ENCODE measurements around the gene SOCS7. TPM values are rescaled to one million over a fixed set of nuclear protein-coding genes. Genes with fewer than 3 reads are reported as not detected.

SOCS7 gene
- total and polyA plus RNA-seq, 8 donors, result 5.5 to 24.0 (median 17.5) TPM

DNA sequence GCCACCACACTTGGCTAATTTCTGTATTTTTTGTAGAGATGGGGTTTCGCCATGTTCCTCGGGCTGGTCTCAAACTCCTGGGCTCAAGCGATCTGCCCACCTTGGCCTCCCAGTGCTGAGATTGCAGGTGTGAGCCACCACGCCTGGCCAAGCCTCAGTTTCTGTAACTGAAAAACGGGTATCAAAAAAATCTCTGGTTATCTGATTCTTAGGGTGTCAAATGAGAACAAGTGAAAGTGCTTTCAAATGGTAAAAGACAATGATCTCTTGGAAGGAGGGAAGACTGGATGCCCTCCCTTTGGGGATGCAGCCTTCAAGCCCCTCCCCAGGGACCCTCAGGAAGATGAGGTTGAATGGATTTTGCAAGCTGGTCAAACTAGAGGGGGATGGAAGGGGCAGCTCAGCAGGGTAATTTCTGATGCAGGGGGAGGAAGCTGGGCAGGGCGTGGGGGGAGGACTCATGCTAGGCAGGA lies 98.9 kb downstream of the SOCS7 start:
- DNase-seq (no peak), ATAC-seq (no peak), FAIRE-seq (no peak)
- intact Hi-C loops (cut with DNase I), result no loop called here
- Histone ChIP-seq H3K36me3 (no peaks in the 10 kb centered on the region), H3K4me3 (no peak overlapping the region), H3K4me1 (no peaks in the 10 kb centered on the region), H3K27ac (no peak overlapping the region), H3K27me3 (no peaks in the 10 kb centered on the region), H3K9me3 (no peaks in the 10 kb centered on the region)
- WGBS, 2 donors, result 71 to 76% methylated on average over 6 of the region's 6 CpGs
- TF ChIP-seq, protein P1, sequence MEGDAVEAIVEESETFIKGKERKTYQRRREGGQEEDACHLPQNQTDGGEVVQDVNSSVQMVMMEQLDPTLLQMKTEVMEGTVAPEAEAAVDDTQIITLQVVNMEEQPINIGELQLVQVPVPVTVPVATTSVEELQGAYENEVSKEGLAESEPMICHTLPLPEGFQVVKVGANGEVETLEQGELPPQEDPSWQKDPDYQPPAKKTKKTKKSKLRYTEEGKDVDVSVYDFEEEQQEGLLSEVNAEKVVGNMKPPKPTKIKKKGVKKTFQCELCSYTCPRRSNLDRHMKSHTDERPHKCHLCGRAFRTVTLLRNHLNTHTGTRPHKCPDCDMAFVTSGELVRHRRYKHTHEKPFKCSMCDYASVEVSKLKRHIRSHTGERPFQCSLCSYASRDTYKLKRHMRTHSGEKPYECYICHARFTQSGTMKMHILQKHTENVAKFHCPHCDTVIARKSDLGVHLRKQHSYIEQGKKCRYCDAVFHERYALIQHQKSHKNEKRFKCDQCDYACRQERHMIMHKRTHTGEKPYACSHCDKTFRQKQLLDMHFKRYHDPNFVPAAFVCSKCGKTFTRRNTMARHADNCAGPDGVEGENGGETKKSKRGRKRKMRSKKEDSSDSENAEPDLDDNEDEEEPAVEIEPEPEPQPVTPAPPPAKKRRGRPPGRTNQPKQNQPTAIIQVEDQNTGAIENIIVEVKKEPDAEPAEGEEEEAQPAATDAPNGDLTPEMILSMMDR (IDR thresholded peaks at IDR 0.05), result no peak

DNA sequence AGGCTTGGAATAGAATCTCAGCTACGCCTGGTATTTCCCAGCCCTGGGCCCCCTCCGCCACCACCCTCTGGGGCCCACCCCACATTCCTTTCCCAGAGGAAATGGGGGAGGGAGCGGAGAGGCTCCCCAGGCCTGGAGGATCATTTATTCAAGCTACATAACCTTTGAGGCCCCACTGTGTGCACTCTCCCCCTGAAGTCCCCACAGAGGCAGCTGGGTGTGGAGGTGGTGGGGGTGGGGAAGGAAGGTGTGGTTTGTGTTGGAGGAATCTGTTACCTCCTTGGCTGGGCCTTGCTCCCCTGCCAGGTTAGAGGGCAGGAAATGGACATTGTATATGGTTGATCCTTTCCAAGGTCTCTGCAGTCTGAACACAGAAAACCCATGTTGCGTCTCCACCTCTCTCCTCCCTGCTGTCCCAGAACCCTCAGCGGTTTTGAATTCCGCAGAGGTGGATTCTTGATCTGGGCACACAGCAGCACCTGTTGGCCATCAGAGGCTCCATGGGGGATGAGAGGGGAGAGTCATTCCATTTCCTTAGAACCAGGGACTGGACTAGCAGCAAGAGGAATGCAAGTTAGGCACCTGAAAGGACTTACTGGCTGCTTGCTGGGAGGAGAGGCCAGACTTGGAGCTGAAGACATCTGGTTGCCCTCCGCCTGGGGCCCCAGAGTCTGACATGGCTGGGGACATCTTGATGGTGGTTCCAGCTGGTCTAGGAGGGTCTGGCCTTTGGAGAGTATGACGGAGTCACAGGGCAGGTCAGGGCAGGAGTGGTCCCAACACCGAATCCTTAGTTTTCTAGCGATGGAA lies 99.6 kb downstream of the SOCS7 start:
- DNase-seq (no peak), FAIRE-seq (no peak), ATAC-seq (no peak)
- no peaks in the 10 kb centered on the region for H3K9me3 ChIP-seq
- TF ChIP-seq, protein P1 (IDR thresholded peaks at IDR 0.05), result no peak
- H3K27me3 ChIP-seq, result no peaks in the 10 kb centered on the region
- 68 to 70% methylated on average over 10 of the region's 10 CpGs for WGBS, 2 donors
- peak overlapping the region in 1 of 4 donors; percentile 28 for H3K27ac ChIP-seq
- intact Hi-C loops (cut with DNase I), result no loop called here
- no peaks in the 10 kb centered on the region for H3K4me1 ChIP-seq
- no peaks in the 10 kb centered on the region for H3K36me3 ChIP-seq
- no peak overlapping the region for H3K4me3 ChIP-seq

DNA sequence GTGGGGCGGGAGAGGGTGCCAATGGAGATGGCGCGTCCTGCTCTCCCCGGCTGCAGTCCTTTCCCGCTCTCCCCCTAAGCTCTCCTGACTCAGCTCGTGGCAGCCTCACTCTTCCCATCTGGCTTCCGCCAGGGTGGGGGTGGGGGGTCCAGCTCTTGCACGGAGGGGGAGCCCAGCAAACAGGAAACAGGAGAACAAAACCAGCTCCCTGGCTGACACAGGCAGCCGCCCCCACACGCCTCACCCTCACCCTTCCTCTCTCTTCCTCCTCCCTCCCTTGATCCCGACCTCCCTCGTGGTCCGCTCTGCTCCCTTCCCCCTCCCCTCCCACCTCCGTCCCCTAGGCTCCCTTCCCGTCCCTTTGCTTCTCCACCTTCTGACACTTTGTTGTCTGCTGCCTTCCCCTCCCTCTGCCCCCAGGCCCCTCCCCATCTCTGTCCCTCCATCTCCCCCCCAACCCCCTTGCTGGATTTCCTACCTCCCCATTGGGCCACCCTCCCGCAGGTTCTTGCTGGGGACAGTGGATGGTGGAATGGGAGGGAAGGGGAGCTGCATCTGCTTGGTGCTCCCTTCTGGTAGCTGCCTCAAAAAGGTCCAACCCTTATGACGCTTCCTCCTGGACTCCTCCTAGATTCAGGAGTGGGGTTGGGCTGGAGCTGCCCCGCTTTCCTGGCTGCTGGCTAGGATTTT lies 100.3 kb downstream of the SOCS7 start:
- no peaks in the 10 kb centered on the region for H3K9me3 ChIP-seq
- intact Hi-C loops (cut with DNase I), result no loop called here
- 44 to 46% methylated on average over 18 of the region's 18 CpGs for WGBS, 2 donors
- FAIRE-seq (no peak), ATAC-seq (peak in 2 of 4 donors; percentile 17 to 37), DNase-seq (no peak)
- H3K36me3 ChIP-seq, result no peaks in the 10 kb centered on the region
- H3K4me3 ChIP-seq, result no peak overlapping the region
- no peaks in the 10 kb centered on the region for H3K4me1 ChIP-seq
- no peaks in the 10 kb centered on the region for H3K27me3 ChIP-seq
- TF ChIP-seq, protein P1 (IDR thresholded peaks at IDR 0.05), result no peak
- H3K27ac ChIP-seq, result peak overlapping the region in 1 of 4 donors; percentile 28

DNA sequence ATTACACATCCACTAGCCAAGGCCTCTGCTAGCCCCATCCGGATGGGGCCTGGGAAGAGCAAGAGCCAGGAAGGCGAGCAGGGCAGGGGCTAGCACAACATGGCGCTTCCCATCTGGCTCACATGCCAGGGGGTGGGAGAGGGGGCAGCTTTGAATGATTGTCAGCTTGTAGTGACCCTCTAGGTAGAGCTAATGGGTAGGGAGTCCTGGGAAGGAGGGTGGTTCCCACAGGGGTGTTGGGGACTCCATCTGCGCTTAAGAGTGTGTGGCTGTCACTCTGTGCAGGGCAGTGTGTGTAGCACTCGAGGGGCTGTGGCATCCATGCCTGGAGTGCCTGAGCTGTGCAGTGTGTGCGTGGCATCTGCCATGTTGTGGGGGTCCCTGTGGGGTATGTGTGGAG lies 101.1 kb downstream of the SOCS7 start:
- 73 to 78% methylated on average over 6 of the region's 6 CpGs for WGBS, 2 donors
- no peaks in the 10 kb centered on the region for H3K9me3 ChIP-seq
- H3K27ac ChIP-seq, result no peak overlapping the region
- no peaks in the 10 kb centered on the region for H3K4me1 ChIP-seq
- no peaks in the 10 kb centered on the region for H3K36me3 ChIP-seq
- ATAC-seq (no peak), DNase-seq (no peak), FAIRE-seq (no peak)
- H3K4me3 ChIP-seq, result no peak overlapping the region
- no peaks in the 10 kb centered on the region for H3K27me3 ChIP-seq
- TF ChIP-seq, protein P1 (IDR thresholded peaks at IDR 0.05), result no peak
- intact Hi-C loops (cut with DNase I), result no loop called here
